NCI-H1694 (cell line): ENCODE measurements around the gene TMEM164.

Source experiments
- DNase-seq: peaks from one replicate; lab custom pipeline; 2025; lab: John Stamatoyannopoulos, UW

Gene TMEM164

GRCh38 chrX:110003167-110004156, 548 bp downstream of the TMEM164 start:
- DNase-seq = no peak

GRCh38 chrX:110004215-110004614, 1.3 kb downstream of the TMEM164 start:
- no peak for DNase-seq

- no peak for DNase-seq
These were observed 1.9 kb downstream of the TMEM164 start for GRCh38 chrX:110004731-110005369.

GRCh38 chrX:110006161-110006560, 3.2 kb downstream of the TMEM164 start:
- no peak for DNase-seq

- no peak for DNase-seq
These were observed 4.0 kb downstream of the TMEM164 start for GRCh38 chrX:110006821-110007375.

GRCh38 chrX:110008011-110008635, 5.2 kb downstream of the TMEM164 start:
- no peak for DNase-seq

- DNase-seq = no peak
These were observed 10.0 kb downstream of the TMEM164 start for GRCh38 chrX:110012818-110013485.

GRCh38 chrX:110013968-110014367, 11.1 kb downstream of the TMEM164 start:
- DNase-seq = no peak

- DNase-seq = no peak
These were observed 12.1 kb downstream of the TMEM164 start for GRCh38 chrX:110015032-110015431.

GRCh38 chrX:110015915-110016314, 13.0 kb downstream of the TMEM164 start:
- no peak for DNase-seq

- DNase-seq = no peak
These were observed 17.6 kb downstream of the TMEM164 start for GRCh38 chrX:110020536-110020935.

GRCh38 chrX:110021258-110022022, 18.5 kb downstream of the TMEM164 start:
- no peak for DNase-seq

- no peak for DNase-seq
These were observed 19.9 kb downstream of the TMEM164 start for GRCh38 chrX:110022599-110023448.

- DNase-seq = no peak
These were observed 22.5 kb downstream of the TMEM164 start for GRCh38 chrX:110025395-110025794.

- no peak for DNase-seq
These were observed 23.4 kb downstream of the TMEM164 start for GRCh38 chrX:110026099-110026844.

- DNase-seq = no peak
These were observed 29.7 kb downstream of the TMEM164 start for GRCh38 chrX:110032534-110033147.

GRCh38 chrX:110034036-110034435, 31.1 kb downstream of the TMEM164 start:
- no peak for DNase-seq

GRCh38 chrX:110036162-110037033, 33.5 kb downstream of the TMEM164 start:
- no peak for DNase-seq
